Spleen (tissue), 11 donors: Measurements from ENCODE around the gene CBX2. TPM values are rescaled to one million over a fixed set of nuclear protein-coding genes. Genes with fewer than 3 reads are reported as not detected.
"Not testable (repeated sequence)": the region's sequence is repeated elsewhere in the genome, so short reads cannot be mapped to it uniquely, and the experiment has no call there.

ENCODE experiments used
- DNase-seq: peaks from one replicate; pipeline ENCODE4 v3.0.0-alpha.2; 2020
- H3K27ac ChIP-seq, 8 donors: fragments of 200-600 bp; sonication (generic) in 7 of 8; 1 replicate in 4 of 8; 2 replicates in 4 of 8; pipeline versions ENCODE4 v1.5.0 to v1.8.0; 2016 to 2021; ENCODE audit warnings: inconsistent platforms in 4 of 8, mild to moderate bottlenecking in 4 of 8, moderate library complexity in 1 of 8
- H3K27me3 ChIP-seq, 7 donors: fragments of 200-600 bp; sonication (generic) in 6 of 7; replicated peaks in 1 of 7; 1 replicate in 4 of 7; 2 replicates in 3 of 7; pipeline versions ENCODE4 v1.5.0 to v1.8.0; 2016 to 2021; ENCODE audit warnings: inconsistent platforms in 3 of 7, mild to moderate bottlenecking in 1 of 7
- H3K36me3 ChIP-seq, 6 donors: fragments of 200-600 bp; sonication (generic) in 5 of 6; 1 replicate in 4 of 6; 2 replicates in 2 of 6; pipeline versions ENCODE4 v1.5.0 to v1.8.0; 2016 to 2021; ENCODE audit warnings: inconsistent platforms in 2 of 6
- H3K4me1 ChIP-seq, 6 donors: fragments of 200-600 bp; sonication (generic) in 5 of 6; 1 replicate in 3 of 6; 2 replicates in 3 of 6; pipeline versions ENCODE4 v1.5.0 to v1.8.0; 2016 to 2021; ENCODE audit warnings: inconsistent platforms in 3 of 6
- H3K4me3 ChIP-seq, 8 donors: fragments of 200-600 bp; sonication (generic) in 7 of 8; 1 replicate in 4 of 8; 2 replicates in 4 of 8; pipeline versions ENCODE4 v1.5.0 to v1.8.0; 2016 to 2021; ENCODE audit warnings: inconsistent platforms in 4 of 8, mild to moderate bottlenecking in 4 of 8, moderate library complexity in 2 of 8
- H3K9me3 ChIP-seq, 8 donors: fragments of 200-600 bp; sonication (generic) in 7 of 8; 1 replicate in 4 of 8; 2 replicates in 4 of 8; pipeline versions ENCODE4 v1.5.0 to v1.8.0; 2016 to 2021; ENCODE audit warnings: inconsistent platforms in 4 of 8
- POLR2A ChIP-seq, 3 donors: fragments of 450-650 bp; IDR thresholded peaks; one replicate each; pipeline ENCODE4 v1.5.1; 2017; ENCODE audit warnings: antibody characterized with exemption in 3 of 3, mild to moderate bottlenecking in 1 of 3
- POLR2AphosphoS5 ChIP-seq, 3 donors: sonication (generic); formaldehyde crosslinking; IDR thresholded peaks; one replicate each; pipeline ENCODE4 v1.5.1; 2017; ENCODE audit warnings: antibody characterized with exemption in 3 of 3
- WGBS, 5 donors: extraction: QIAGEN DNeasy Blood & Tissue Kit in 3 of 5; methylation state at CpG; one replicate each; pipeline versions ENCODE4 v1.1.5 to v1.1.7; 2013 to 2018; 5-methylcytosine and 5-hydroxymethylcytosine counted together
- intact Hi-C: fragments of 100-400 bp; cut with DNase I; formaldehyde crosslinking; loops from one replicate; pipeline ENCODE4 v1.15.0; 2023; ENCODE audit warnings: low total_unique reads
- polyA plus RNA-seq, 3 donors: library from polyadenylated mRNA; stranded (reverse); fragments of 200-250 nt; gene quantifications; one replicate each; pipeline ENCODE4 v1.2.1, GENCODE V29; 2013
- total RNA-seq, 7 donors: library from RNA; depleted of rRNA in 3 of 7; stranded (reverse); fragments of >200 nt in 3 of 7; fragmentation: NEBNext Ultra II Directional in 4 of 7; extraction: Animal tissue kit (Norgen Biotek cat#: 25700) in 4 of 7; gene quantifications; one replicate each; pipeline versions ENCODE4 v1.1.0 to v1.2.1, GENCODE V29; 2016 to 2021
- TF ChIP-seq, protein P1 (sequence below), 11 experiments: fragments of 200-600 bp in 7 of 11; fragments of 450-650 bp in 4 of 11; sonication (generic) in 4 of 11; IDR thresholded peaks in 8 of 11; conservative IDR thresholded peaks in 3 of 11; 1 replicate in 7 of 11; 2 replicates in 4 of 11; pipeline versions ENCODE4 v1.4.0 to v1.8.0; 2016 to 2021; ENCODE audit warnings: antibody characterized with exemption in 11 of 11, inconsistent platforms in 4 of 11, mild to moderate bottlenecking in 1 of 11
- donor health status: healthy with polysubstance abuse.
- donor health status: DM: no; HTN: no; CAD: no; lungs with moderate emphysema.
- donor health status: DM: no; HTN: no; CAD: no.
- donor health status: Bipolar disorder and iron deficiency.
- donor health status: healthy.
- donor health status: DM: no; HTN: no; CAD: no.
- donor health status: DM: yes; HTN: yes; CAD: no.

CBX2 gene
- total and polyA plus RNA-seq, 10 donors, result 0.48 to 6.2 (median 3.3) TPM

DNA sequence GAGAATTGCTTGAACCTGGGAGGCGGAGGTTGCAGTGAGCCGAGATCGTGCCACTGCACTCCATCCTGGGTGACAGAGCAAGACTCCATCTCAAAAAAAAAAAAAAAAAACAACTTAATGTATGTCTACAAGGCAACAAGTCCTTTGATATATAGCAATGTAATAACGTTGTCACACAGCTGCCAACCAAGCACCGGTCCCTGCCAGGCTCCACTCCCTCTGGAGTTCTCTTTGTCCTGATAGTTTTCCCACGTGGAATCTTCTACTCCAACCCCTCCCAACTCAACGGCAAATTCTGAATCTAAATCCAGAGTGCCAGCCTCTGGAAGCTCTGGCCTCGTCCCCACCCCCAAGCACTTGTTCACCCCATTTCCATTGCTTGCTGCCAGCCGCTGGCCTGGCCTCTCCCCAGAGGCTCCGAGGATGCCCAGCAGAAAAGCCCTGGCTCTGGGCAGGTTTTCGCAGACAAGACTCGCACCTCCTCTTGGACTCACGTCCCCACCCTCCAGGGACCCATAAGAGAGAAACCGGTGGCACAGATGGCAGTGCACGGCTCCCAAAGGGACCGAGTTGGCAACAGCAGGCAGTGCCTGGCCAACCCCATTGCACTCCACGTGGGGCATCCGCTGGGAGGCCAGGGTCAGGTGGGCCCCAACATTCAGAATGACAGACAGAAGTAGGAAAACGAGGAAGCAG, 15.9 kb upstream of the CBX2 start:
- WGBS, 5 donors, result 83 to 87% (median 83%) methylated on average over 17 to 19 of the region's 19 CpGs
- TF ChIP-seq, protein P1, sequence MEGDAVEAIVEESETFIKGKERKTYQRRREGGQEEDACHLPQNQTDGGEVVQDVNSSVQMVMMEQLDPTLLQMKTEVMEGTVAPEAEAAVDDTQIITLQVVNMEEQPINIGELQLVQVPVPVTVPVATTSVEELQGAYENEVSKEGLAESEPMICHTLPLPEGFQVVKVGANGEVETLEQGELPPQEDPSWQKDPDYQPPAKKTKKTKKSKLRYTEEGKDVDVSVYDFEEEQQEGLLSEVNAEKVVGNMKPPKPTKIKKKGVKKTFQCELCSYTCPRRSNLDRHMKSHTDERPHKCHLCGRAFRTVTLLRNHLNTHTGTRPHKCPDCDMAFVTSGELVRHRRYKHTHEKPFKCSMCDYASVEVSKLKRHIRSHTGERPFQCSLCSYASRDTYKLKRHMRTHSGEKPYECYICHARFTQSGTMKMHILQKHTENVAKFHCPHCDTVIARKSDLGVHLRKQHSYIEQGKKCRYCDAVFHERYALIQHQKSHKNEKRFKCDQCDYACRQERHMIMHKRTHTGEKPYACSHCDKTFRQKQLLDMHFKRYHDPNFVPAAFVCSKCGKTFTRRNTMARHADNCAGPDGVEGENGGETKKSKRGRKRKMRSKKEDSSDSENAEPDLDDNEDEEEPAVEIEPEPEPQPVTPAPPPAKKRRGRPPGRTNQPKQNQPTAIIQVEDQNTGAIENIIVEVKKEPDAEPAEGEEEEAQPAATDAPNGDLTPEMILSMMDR (IDR thresholded peaks at IDR 0.05 in 8 of 11, conservative IDR thresholded peaks at IDR 0.05 in 3 of 11), result no peak
- TF ChIP-seq POLR2AphosphoS5 (IDR thresholded peaks at IDR 0.05), result no peak
- no peak for TF ChIP-seq POLR2A (IDR thresholded peaks at IDR 0.05)
- intact Hi-C loops, result no loop called here
- H3K27me3 ChIP-seq, result peaks cover 0 to 45% (median 0%) of the 10 kb centered on the region in 7 donors
- no peaks in the 10 kb centered on the region for H3K36me3 ChIP-seq
- H3K4me1 ChIP-seq, result no peaks in the 10 kb centered on the region
- no peak overlapping the region for H3K27ac ChIP-seq
- H3K4me3 ChIP-seq, result no peak overlapping the region
- H3K9me3 ChIP-seq, result no peaks in the 10 kb centered on the region
- DNase-seq, result no peak

DNA sequence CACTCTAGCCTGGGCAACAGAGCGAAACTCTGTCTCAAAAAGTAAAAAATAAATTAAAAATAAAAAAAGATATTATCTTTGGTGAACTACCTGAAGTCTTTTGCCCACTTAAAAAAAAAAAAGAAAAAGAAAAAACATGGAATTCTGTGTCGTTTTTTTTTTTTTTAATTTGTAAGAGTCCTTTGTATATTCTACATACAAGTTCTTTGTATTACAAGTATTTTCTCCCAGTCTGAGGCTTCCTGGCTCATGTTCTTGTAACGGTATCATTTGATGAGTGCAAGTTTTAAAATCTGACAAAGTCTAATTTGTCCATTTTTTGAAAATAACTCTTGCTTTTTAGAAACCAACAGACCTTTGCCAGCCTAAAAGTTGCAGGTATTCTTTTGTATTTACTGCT, 12.2 kb upstream of the CBX2 start:
- DNase-seq, result no peak
- H3K9me3 ChIP-seq, result peaks cover 0 to 5% (median 0%) of the 10 kb centered on the region in 8 donors
- no peaks in the 10 kb centered on the region for H3K36me3 ChIP-seq
- intact Hi-C loops, result no loop called here
- no peak for TF ChIP-seq POLR2A (IDR thresholded peaks at IDR 0.05)
- TF ChIP-seq, protein P1 (IDR thresholded peaks at IDR 0.05 in 8 of 11, conservative IDR thresholded peaks at IDR 0.05 in 3 of 11), result no peak
- no peak for TF ChIP-seq POLR2AphosphoS5 (IDR thresholded peaks at IDR 0.05)
- peaks cover 0 to 4% (median 0%) of the 10 kb centered on the region in 6 donors for H3K4me1 ChIP-seq
- H3K27ac ChIP-seq, result no peak overlapping the region
- H3K4me3 ChIP-seq, result no peak overlapping the region
- WGBS, 5 donors, result 77 to 90% (median 81%) methylated on average over 3 of the region's 3 CpGs
- peaks cover 0 to 57% (median 0%) of the 10 kb centered on the region in 7 donors for H3K27me3 ChIP-seq

DNA sequence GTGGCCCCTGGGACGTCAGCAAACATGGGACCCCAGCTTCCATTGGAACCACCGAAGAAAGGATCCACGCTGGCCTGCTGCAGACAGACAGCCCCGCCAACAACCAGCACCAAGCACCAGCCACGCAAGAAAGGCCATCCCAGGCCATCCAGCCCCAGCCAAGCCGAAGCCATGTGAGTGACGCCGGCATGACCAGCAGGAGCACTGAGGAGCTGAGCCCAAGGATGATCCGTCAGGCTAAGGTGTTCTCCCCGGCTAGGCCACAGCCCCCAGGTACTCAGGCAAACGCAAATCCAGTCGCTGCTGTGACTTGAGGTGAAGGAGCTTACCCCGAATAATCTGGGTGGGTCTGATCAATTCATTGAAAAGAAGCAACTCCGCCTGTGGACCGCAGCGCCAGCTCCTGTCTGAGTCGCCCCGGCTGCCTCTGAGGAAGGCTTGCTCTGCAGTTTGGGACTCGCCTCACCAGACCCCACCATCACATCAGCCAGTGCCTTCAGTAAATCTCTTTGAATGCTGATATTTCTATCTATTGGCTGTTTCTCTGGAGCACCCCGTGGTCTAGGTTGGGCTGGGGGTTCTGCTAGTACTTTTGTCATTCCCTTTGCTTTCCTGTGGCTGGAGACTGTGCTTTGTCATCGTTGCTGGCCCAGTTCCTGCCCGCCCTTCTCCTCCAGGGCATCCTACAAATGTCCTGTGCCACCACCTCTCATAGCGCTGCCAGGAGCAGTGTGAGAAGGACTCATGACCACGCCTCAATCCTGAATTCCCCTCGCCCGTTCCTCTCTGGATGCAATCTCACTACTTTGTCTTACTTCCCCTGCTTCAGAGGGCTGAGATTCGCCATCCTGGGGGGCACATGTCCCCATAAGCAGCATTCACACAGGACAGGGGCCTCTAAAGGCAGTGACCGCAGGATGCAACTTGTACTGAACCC, 8.1 kb upstream of the CBX2 start:
- peaks cover 0 to 89% (median 13%) of the 10 kb centered on the region in 7 donors for H3K27me3 ChIP-seq
- H3K36me3 ChIP-seq, result no peaks in the 10 kb centered on the region
- H3K4me1 ChIP-seq, result peaks cover 0 to 7% (median 0%) of the 10 kb centered on the region in 6 donors
- intact Hi-C loops, result no loop called here
- peak overlapping the region in 1 of 8 donors; percentile 15 for H3K27ac ChIP-seq
- peaks cover 0 to 5% (median 0%) of the 10 kb centered on the region in 8 donors for H3K9me3 ChIP-seq
- WGBS, 5 donors, result 62 to 84% (median 75%) methylated on average over 15 to 28 of the region's 28 CpGs
- no peak overlapping the region for H3K4me3 ChIP-seq
- peak; percentile 57 for DNase-seq
- TF ChIP-seq POLR2AphosphoS5 (IDR thresholded peaks at IDR 0.05), result peak in 2 of 3 donors; percentile 46 to 59
- TF ChIP-seq, protein P1 (IDR thresholded peaks at IDR 0.05 in 8 of 11, conservative IDR thresholded peaks at IDR 0.05 in 3 of 11), result no peak

DNA sequence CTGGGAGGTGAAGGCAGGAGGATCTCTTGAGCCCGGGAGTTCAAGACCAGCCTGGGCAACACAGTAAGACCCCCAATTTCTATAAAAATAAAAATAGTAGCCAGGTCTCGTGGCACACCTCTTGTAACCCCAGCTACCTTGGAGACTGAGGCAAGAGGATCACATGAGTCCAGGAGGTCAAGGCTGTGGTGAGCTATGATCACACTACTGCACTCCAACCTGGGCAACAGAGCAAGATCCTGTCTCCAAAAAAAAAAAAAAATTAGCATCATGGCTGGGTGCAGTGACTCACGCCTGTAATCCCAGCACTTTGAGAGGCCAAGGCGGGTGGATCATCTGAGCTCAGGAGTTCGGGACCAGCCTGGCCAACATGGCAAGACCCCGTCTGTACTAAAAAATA, 6.7 kb upstream of the CBX2 start:
- peaks cover 0 to 5% (median 0%) of the 10 kb centered on the region in 8 donors for H3K9me3 ChIP-seq
- no peak overlapping the region for H3K4me3 ChIP-seq
- no peaks in the 10 kb centered on the region for H3K36me3 ChIP-seq
- WGBS, 5 donors, result 81 to 86% (median 85%) methylated on average over 6 of the region's 6 CpGs
- intact Hi-C loops, result no loop called here
- H3K27me3 ChIP-seq, result peaks cover 0 to 91% (median 23%) of the 10 kb centered on the region in 7 donors
- TF ChIP-seq, protein P1 (IDR thresholded peaks at IDR 0.05 in 8 of 11, conservative IDR thresholded peaks at IDR 0.05 in 3 of 11), result no peak
- peak; percentile 14 for DNase-seq
- peaks cover 0 to 8% (median 0%) of the 10 kb centered on the region in 6 donors for H3K4me1 ChIP-seq
- no peak overlapping the region for H3K27ac ChIP-seq

DNA sequence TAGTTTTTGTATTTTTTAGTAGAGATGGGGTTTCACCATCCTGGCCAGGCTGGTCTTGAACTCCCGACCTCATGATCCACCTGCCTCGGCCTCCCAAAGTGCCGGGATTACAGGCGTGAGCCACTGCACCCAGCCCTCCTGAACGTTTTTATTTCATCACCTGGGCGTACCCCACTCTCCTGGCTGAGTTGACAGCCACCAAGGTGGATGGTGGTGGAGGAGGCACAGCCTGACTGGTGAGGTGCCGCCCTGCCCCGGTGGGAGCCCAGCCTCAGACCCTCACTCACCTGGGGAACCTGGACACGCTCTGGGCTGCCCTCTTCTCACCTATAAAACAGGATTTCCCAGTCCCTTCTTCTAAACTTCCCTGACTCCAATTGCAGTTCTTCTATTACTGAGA, 5.2 kb upstream of the CBX2 start:
- H3K9me3 ChIP-seq, H3K4me3 ChIP-seq, H3K36me3 ChIP-seq, intact Hi-C loops, H3K27ac ChIP-seq: not testable (repeated sequence)
- WGBS, 5 donors, result 85 to 91% (median 86%) methylated on average over 9 of the region's 9 CpGs
- peak; percentile 39 for DNase-seq
- Histone ChIP-seq H3K27me3 (peaks cover 0 to 98% (median 37%) of the 10 kb centered on the region in 7 donors), H3K4me1 (peaks cover 0 to 22% (median 12%) of the 10 kb centered on the region in 6 donors)
